SK-N-SH (cell line): ENCODE results near the gene CPLANE1.

Source experiments
- CTCF ChIP-seq: fragments of 200-600 bp; sonication (generic); IDR thresholded peaks from 2 replicates; pipeline ENCODE4 v1.6.1; 2017; ENCODE audit warnings: antibody characterized with exemption, mild to moderate bottlenecking, moderate library complexity
- EZH2phosphoT487 ChIP-seq: fragments of 200-600 bp; sonication (generic); IDR thresholded peaks from 2 replicates; pipeline ENCODE4 v1.6.1; 2017; ENCODE audit warnings: low read depth, mixed run types, mild to moderate bottlenecking, antibody characterized with exemption, moderate library complexity, borderline replicate concordance
- FOXM1 ChIP-seq: IDR thresholded peaks from 2 replicates; pipeline ENCODE4 v1.4.0; 2012; ENCODE audit warnings: low read depth, mild to moderate bottlenecking
- MEF2A ChIP-seq: IDR thresholded peaks from 2 replicates; pipeline ENCODE4 v1.4.0; 2012; ENCODE audit warnings: low read depth, borderline replicate concordance
- PBX3 ChIP-seq: IDR thresholded peaks from 2 replicates; pipeline ENCODE4; 2012
- POLR2AphosphoS5 ChIP-seq: IDR thresholded peaks from 2 replicates; pipeline ENCODE4 v1.6.1; 2012; ENCODE audit warnings: low read depth, low read length
- RAD21 ChIP-seq: IDR thresholded peaks from 2 replicates; pipeline ENCODE4 v1.6.1; 2012; ENCODE audit warnings: mild to moderate bottlenecking, low read length
- RCOR1 ChIP-seq: fragments of 150-350 bp; IDR thresholded peaks from 2 replicates; pipeline ENCODE4 v1.6.1; 2017; ENCODE audit warnings: antibody characterized with exemption, low read length
- SIN3A ChIP-seq: IDR thresholded peaks from 2 replicates; pipeline ENCODE4 v1.6.1; 2012; ENCODE audit warnings: low read depth, mild to moderate bottlenecking, low read length, moderate library complexity, borderline replicate concordance
- USF2 ChIP-seq: fragments of 150-350 bp; IDR thresholded peaks from 2 replicates; pipeline ENCODE4 v1.6.1; 2017; ENCODE audit warnings: antibody characterized with exemption, low read length, low read depth, borderline replicate concordance
- YY1 ChIP-seq: IDR thresholded peaks from 2 replicates; pipeline ENCODE4 v1.4.0; 2012; ENCODE audit warnings: low read depth, mild to moderate bottlenecking
- TF ChIP-seq, protein P1 (sequence below): IDR thresholded peaks from 2 replicates; pipeline ENCODE4 v1.4.0; 2012; ENCODE audit warnings: low read depth
- TF ChIP-seq, protein P2 (sequence below): IDR thresholded peaks from 2 replicates; pipeline ENCODE4 v1.4.0; 2012; ENCODE audit warnings: low read depth, borderline replicate concordance

DNA sequence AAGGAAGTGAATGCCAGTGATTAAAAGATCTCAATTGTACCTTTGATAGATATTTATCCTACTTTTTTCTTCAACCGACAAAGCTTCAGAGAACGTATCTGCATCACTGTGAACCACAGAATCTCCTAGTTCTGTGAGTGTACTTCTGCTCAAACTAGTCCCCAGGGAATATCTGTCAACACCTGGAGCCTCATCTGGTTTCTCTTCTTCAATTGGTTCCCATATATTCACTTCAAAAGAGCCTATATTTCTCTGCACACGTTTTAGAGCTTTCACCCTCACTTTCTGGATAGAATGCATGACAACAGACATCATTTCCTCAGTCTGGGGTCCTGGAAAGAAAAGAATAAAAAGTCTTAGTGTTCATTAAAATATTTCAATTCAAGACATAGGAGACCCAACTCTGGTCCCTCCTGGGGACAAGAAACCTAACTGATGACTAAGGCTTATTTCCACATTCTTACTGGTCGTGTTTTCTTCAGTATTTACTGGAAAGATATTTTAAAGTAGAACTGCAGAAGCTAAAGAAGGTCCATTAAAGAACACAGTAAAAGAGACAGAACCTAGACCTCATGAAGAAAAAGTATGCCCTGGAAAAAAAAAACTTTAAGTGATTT lies 64.3 kb downstream of the CPLANE1 start:
- TF ChIP-seq CTCF (no peak), FOXM1 (no peak), MEF2A (no peak), USF2 (no peak), YY1 (no peak), POLR2AphosphoS5 (no peak), PBX3 (no peak), SIN3A (no peak), RCOR1 (no peak), EZH2phosphoT487 (no peak), RAD21 (no peak)
- TF ChIP-seq, protein P1, sequence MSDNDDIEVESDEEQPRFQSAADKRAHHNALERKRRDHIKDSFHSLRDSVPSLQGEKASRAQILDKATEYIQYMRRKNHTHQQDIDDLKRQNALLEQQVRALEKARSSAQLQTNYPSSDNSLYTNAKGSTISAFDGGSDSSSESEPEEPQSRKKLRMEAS: no peak
- TF ChIP-seq, protein P2, sequence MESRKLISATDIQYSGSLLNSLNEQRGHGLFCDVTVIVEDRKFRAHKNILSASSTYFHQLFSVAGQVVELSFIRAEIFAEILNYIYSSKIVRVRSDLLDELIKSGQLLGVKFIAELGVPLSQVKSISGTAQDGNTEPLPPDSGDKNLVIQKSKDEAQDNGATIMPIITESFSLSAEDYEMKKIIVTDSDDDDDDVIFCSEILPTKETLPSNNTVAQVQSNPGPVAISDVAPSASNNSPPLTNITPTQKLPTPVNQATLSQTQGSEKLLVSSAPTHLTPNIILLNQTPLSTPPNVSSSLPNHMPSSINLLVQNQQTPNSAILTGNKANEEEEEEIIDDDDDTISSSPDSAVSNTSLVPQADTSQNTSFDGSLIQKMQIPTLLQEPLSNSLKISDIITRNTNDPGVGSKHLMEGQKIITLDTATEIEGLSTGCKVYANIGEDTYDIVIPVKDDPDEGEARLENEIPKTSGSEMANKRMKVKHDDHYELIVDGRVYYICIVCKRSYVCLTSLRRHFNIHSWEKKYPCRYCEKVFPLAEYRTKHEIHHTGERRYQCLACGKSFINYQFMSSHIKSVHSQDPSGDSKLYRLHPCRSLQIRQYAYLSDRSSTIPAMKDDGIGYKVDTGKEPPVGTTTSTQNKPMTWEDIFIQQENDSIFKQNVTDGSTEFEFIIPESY: no peak
